GM18511 (cell line): ENCODE measurements around the gene CNR2.
"Not testable (repeated sequence)": the region's sequence is repeated elsewhere in the genome, so short reads cannot be mapped to it uniquely, and the experiment has no call there.

Experiments used
- ATAC-seq: cut with Tn5 transposase; IDR thresholded peaks from one replicate; pipeline ENCODE4 v1.9.1; 2021; ENCODE audit warnings: mild to moderate bottlenecking, moderate library complexity; ENCODE audit not compliant: unreplicated experiment

The CNR2 gene

DNA sequence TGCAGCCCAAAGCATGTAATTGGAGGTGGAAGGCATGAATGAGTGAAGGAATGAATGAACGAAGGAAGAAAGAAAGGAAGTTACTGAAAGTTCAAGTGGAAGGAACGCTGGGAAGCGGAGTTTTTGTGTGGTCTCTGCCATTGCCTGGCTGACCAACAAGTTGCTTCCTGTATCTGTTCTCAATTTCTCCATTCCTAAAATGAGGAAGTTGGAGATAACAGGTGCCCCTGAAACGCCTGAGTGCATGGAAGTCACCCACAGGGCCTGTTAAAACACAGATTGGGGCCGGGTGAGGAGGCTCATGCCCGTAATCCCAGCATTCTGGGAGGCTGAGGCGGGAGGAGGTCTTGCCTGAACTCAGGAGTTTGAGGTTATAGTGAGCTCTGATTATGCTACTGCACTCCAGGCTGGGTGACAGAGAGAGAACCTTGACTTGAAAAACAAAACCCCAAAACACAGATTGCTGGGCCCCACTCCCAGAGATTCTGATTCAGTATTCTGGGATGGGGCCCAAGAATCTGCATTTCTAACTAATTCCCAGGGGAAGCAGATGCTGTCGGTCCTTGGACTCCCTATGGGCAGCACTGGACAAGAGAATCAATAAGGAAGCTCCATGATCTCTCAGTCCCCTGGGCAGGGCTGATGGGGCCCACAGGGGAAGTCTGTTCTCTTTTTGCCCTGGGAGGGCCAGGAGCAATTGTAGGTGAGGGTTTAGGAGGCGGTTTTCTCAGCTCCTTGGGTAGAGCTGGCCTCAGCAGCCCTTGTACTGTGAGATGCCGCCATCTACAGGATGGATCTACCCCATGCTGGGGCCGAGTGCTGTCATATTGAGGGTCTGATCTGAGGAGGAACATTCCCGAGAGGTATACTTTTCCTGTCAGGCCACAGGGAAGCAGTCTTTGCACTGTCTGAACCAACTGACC is 3.3 kb upstream of the CNR2 start:
- peak; percentile 62 for ATAC-seq

DNA sequence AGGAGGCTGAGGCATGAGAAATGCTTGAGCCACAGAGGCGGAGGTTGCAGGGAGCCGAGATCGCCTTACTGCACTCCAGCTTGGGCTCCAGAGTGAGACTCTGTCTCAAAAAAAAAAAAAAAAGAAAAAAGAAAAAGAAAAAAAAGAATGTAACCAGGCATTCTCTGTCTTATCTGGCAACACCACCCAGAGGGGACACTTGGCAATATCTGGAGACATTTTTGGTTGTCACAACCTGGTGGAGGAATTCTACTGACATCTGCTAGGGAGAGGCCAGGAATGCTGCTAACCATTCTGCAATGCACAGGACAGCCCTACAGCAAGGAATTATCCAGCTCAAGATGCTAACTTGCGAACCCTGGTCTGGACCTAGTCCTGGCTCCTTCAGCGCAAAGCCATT is 2.3 kb upstream of the CNR2 start:
- ATAC-seq = no peak

DNA sequence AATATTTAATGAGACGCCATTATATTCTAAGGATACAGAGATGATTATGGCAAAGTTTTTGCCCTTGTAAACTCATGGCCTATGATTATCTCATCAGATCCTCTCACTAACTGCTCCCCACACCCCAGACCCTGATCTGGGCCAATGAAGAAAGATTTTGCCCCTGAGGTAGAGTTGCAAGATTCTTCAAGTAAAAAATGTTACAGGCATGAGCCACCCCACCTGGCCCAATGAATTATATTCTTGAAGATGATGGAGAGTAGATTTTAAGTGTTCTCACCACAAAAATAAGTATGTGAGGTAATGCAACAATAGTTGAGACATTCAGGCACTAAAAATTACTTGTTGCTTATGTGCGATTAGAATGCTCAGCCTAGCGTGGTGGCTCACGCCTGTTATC is 1.8 kb upstream of the CNR2 start:
- ATAC-seq = no peak

DNA sequence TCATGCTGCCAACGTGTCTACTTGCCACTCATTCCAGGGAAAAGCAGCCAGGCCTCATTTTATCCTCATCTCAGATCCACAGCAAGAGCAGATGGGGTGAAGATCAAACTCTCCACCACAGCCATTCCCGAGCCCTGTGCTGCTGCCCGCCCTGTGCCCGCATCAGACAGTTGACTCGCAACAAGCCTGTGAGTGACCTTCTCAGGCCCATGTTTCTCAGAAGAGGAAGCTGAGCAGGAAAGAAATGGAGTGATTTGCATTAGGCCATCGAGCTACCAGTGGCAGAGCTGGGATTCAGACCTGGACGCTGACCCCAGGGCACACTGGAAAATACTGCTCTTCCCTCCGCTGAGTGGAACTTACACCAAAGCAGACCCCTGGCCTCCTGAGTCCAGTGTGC is 1.2 kb downstream of the CNR2 start:
- ATAC-seq = no peak

DNA sequence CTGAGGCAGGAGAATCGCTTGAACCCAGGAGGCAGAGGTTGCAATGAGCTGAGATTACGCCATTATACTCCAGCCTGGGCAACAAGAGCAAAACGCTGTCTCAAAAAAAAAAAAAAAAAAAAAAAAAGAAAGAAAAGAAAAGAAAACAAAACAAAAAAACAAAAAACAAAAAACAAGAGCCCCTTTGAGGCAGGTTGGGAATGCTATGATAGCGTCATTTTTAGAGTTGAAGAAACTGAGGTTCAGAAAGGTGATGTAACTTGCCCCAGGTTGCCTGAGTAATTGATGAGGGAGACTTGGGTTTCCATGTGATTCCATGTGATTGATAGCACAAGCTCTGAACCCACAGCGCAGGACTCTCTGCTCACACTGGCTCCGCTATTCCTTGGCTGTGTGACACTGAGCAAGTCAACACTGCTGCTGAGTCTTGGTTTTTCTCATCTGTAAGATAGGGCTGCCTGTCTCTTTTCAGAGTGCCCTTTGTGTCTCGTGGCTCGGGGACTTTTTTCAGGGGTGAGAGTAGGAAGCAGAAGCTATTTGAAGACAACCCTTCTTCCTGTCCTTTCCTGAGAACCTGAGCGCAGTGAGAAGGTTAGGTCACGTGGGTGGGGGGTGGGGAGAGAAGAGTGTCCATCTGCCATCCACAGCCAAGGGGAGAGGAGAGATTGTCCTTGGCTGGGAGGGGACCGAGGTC is 2.5 kb downstream of the CNR2 start:
- ATAC-seq = no peak

DNA sequence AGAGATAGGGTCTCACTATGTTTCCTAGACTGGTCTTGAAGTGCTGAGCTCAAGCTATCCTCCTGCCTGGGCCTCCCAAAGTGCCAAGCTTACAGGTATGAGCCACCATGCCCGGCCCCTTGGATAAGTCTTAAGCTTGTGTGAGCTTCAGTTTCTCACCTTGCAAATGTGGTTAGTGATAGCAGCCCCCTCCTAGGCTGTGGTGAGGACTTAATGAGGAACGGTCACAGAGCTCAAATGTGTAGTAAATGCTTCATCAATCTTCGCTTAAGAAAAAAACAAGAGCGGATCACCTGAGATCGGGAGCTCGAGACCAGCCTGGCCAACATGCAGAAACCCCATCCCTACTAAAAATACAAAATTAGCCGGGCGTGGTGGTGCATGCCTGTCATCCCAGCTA is 3.0 kb downstream of the CNR2 start:
- no peak for ATAC-seq

DNA sequence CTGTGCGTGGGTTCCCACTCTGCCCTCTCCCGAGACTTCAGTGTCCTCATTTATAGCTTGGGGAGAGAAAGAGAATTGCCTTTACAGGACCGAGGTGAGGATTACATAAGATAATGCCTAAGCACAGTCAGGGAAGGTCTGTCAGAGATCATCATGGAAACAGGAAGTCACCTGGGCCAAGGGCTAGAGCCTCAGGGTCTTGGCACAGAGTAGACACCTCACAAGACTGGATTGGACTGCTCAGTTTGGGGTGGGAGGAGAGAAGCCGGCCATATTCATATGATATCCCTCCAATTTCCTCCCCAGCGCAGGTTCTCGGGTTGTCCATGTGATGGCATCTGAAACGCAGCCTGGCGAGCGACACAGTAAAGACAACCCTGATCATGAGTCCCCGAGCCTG is 3.8 kb downstream of the CNR2 start:
- ATAC-seq = no peak

DNA sequence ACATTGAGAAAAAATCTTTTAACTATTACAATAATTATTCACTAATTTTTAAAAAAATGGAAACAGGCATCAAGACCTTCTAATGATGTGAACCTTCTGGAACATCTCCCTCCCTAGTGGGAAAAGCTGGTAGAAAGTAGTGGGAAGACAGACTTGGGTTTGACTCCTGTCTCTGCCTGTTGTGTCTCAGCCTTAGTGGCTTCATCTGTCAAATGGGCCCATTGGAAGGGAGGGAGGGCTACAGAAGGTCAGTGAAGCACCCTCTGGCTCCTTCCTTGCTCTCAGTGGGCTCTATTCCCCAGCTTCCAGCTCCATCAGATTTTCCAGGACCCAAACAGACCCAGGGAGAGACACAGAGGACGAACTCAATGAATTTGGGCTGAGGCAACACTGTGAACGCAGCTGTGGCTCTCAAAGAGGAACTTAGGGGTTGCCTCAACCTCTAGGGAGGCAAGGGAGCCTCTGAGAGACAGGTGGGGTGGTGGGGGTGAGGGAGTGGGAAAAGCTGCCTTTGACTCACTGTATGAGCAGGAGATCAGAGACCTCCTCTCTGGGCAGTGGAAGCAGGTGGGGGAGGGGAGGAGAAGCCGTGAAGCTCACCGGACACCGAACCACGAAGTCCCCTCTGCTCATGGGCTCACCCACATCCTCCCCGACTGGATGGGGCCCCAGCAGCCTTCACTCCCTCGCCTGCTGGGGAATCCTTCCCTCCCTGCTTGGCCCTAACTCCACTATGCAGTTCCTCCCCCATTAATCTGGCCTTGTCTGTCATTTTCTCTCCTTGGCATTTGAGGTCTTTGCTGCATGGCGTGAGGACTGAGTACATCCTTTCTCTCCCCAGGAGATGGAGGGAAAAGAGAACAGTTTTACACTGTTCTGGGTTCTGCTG is 4.5 kb downstream of the CNR2 start:
- no peak for ATAC-seq

DNA sequence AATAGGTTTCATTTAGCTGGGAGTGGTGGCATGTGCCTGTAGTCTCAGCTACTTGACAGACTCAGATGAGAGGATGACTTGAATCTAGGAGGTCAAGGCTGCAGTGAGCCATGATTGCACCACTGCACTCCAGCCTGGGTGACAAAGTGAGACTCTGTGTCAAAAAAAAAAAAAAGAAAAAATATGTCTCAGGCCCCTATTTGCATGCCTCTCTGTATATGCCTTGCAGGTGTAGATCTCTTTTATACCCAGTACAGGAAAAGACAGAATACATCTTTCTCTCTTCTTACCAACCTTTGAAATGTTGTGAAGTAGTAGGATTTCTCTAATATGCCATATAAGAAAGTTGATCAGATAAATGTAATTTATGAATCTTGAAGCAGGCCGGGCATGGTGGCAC is 6.4 kb downstream of the CNR2 start:
- no peak for ATAC-seq

DNA sequence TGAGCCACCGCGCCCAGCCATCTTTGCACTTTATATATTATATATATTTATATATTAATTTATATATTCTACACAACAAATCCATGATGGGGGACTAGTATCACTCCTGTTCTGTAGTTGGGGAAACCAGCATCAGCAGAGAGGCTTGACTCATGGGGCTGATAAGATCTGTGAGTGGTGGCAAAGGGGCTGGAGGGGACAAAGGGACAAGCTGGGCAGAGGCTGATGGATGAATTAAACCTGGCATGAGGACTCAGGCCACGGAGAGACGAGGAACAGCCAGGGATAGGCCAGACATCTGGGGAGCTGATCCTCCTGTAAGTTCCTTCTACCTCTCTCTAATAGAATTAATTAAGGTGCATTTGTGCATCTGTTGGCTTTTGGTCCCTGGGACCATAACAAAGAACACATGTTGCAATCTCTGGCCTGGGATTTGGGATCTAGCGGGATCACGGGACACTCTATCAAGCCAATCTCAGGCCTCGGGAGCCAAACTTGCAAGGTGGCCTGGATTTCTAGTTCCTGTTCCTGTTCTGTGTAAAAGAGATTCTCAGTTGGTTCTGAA is 7.6 kb downstream of the CNR2 start:
- ATAC-seq = no peak

DNA sequence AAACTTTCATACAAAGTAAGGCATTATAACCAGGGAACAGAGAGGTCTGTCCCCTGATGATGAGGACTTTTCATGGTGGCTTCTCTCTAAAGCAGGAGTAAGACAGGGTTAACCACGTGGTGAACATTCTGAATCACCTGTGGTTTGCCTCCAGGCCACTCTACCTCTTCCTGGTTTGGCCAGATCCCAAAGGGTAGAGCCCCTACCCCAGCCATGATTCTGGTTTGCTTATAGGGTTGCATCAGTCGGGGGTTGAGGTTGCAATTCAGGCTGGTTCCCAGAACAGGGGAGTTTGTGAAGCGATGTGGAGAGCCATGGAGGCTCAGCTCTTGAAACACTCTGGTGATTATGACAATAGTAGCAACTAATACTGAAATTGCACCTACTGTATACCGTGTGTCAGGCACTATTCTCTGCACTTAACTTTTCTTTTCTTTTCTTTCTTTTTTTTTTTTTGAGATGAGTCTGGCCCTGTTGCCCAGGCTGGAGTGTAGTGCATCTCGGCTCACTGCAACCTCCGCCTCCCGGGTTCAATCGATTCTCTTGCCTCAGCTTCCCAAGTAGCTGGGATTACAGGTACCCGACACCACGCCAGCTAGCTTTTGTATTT is 8.3 kb downstream of the CNR2 start:
- peak; percentile 62 for ATAC-seq

DNA sequence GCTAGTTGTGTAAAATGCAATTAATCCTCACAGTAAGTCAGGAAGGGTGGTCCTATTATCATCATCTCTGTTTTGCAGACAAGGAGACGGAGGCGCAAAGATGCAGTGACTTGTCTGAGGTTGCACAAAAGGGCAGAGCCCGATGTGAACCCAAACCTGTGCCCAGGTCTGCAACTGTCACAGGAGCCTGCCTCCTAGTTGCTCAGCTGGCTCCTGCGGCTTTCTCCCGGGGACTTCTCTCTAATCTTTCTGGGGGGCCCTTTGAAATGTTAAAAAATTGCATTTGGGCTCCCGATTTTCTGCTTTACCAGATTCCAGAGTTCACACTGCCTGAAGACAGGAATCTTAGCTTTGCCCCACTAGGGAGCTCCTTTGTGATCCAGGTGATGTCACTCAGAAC is 9.4 kb downstream of the CNR2 start:
- ATAC-seq = no peak

DNA sequence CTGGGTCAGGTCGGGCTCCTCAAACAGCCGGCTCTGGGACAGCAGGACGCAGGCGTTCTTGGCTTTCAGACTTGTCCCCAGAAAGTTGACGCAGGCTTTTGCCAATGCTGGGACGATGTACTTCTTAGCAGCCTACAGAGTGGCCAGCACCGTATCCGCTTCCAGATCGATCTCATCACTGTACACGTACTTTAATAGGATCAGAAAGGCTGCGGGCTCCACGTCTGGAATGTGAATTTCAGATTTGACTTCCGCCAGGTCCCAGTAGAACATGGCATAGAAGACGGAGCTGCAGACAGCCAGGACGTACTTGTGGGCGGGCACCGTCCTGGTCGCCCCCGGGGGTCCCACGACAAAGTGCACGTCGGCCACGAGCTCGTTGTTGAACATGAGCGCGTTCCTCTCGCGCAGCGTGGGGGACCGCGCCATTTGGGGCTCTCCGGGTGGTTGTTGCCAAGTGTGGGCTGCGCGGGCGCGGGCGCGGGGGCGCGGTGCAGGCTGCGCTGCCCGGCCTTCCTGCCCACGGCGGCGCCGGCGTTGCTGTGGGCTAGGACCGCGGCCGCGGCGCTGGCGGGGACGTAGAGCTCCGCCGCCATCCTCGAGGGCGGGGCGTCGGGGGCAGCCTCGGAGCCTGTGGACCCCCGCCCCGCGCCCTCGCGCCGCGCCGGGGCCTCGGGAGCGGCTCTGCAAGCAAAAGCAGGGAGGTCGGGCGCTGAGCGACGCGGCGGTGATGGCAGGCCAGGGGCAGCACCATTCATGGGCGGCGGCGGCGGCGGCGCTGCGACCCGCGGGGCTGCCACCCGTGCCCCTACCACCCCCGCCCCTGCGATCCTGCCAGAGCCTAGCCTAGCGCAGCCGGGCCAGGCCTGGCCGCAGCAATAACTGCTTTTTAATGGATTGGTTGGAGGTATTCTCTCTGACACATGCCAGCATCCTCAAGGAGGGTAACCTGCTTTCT is 10.6 kb downstream of the CNR2 start:
- no peak for ATAC-seq

DNA sequence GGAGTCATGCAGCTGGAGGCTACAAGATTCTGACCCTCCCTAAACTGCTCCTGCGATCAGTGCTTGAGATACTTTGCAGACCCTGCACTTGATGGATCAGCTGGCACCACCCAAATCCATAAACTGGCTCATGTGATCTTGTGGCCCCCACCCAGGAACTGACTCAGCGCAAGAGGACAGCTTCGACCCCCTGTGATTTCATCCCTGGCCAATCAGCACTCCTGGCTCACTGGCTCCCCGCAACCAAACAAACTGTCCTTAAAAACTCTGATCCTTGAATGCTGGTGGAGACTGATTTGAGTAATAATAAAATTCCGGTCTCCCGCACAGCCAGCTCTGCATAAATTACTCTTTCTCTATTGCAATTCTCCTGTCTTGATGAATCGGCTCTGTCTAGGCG is 13.1 kb downstream of the CNR2 start:
- not testable (repeated sequence) for ATAC-seq

DNA sequence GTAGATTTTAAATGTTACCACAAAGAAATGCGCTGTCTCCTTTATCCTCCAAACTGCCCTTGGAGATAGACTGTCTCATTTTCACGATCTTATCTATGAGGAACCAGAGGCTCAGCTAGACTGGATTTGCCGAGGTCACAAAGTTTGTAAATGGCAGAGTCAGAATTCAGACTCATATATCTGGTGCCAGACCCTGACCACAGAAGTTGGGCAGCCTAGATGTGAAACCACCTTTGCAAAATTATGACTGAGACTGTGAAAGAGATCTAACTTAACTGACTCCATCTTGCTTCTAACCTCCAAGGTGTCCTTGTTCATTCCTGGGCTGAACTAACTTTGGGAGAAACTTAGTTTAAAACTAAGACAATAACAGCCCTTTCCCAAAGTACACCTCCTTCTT is 14.1 kb downstream of the CNR2 start:
- no peak for ATAC-seq

DNA sequence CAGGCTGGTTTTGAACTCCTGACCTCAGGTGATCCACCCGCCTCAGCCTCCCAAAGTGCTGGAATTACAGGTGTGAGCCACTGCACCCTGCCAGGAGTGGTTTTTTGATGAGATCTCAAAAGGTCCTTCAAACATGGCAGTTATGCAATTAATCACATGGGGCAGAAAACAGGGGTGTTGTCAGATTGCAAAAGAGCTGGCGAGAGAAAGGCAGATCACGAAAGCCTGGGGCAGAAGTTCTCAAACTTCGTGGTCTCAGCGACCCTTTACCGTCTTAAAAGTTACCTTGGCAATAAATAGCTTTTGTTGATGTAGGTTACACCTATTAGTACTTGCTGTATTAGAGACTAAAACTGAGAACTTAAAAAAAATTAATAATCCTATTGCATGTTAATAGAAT is 16.1 kb downstream of the CNR2 start:
- ATAC-seq = no peak

DNA sequence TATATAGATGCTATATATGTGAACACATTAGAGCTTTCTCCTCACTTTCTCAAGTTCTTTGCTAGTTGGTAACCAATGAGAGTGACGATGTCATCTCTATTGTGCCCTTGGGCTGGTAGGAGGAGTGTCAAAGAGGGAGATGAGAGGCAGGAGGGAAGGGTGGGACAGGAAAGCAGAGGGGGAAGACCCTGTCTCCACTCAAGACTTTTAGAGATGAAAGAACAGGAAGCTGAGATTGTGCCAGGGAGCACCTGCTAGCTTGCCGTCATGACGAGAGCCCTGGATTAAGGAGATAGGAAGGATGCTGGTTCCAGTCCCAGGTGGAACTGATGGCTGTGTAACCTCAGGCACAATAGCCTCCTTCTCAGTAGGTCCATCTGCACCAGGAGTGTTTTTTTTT is 16.7 kb downstream of the CNR2 start:
- no peak for ATAC-seq

DNA sequence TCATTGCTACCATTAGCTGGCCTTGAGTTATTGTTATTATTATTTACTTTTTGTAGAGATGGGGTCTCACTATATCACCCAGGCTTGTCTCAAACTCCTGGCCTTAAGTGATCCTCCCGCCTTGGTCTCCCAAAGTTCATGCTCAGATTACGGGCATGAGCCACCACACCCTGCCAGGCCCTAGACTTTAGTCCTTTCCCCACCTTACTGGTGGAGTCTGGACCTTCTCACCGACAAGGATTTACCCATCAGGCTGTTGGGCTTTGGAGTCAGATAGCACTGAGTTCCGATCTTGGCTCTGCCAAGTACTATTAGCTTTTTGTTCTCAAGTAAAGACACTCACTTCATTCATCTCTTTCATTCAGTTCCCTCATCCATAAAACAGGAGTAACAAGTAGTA is 17.2 kb downstream of the CNR2 start:
- ATAC-seq = no peak

DNA sequence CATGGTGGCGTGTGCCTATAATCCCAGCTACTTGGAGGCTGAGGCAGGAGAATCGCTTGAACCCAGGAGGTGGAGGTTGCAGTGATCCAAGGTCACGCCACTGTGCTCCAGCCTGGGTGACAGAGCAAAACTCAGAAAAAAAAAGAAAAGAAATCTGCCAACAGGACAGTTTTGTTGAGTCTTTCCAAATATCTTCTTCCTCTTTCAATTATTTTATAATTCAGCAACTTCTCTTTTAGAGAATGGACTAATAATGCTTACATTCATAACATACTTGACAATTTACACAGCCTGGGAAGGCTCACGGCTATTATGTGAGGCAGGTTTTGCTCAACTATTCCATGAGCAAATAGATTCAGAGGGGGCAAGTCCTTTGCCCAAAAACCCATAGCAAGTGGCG is 18.1 kb downstream of the CNR2 start:
- ATAC-seq = no peak

DNA sequence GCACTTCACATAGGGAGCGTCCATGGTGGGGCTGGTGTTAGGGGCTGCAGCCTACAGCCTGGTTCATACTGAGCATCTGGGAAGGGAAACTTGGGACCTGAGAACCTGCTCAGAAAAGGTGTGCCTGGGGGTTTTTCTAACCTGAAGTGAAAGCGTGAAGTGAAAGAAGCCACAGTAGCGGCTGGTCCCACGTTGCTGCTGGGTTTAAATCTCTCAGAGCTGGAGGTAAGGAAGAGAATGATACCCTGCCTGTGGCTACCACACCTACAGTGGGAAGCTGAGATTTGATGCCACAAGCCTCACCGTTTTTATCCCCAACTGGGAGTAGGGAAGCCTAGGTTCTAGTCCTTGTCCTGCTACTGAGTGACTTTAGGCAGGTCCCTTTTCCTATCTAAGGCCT is 24.1 kb downstream of the CNR2 start:
- no peak for ATAC-seq
